Epithelial cell of esophagus (primary cell): ENCODE results near the gene GPR6.

ENCODE experiments used
- DNase-seq: peaks from one replicate; pipeline ENCODE4 v3.0.0; 2010; ENCODE audit warnings: low read depth
- H3K4me3 ChIP-seq: 2 replicates; pipeline ENCODE4 v1.5.1; 2011; ENCODE audit warnings: mild to moderate bottlenecking, low read length, control low read depth
- CTCF ChIP-seq: IDR thresholded peaks from 2 replicates; pipeline ENCODE4 v1.5.1; 2011; ENCODE audit warnings: low read depth, mild to moderate bottlenecking, low read length, control low read depth, inconsistent platforms; ENCODE audit not compliant: insufficient read depth; ENCODE audit errors: missing control alignments

Gene GPR6

GRCh38 chr6:109998159-109998785 lies 20.2 kb downstream of the GPR6 start:
- peak; percentile 5 for DNase-seq
- no peak for TF ChIP-seq CTCF
- no peak overlapping the region for H3K4me3 ChIP-seq

DNA sequence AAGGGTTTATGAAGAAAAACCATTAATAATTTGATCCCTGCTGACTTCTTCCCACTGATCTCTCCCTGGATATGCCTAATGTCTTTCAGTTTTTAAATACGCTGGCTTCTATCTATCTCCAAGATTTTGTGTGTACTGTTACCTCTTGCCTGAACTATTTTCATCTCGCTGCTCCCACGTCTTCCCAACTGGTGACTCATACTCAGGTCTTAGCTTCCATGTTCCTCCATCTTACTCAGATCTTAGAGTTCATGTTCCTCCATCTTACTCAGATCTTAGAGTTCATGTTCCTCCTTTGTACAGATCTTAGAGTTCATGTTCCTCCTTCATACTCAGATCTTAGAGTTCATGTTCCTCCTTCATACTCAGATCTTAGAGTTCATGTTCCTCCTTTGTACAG lies 21.6 kb downstream of the GPR6 start:
- TF ChIP-seq CTCF = no peak
- no peak for DNase-seq
- H3K4me3 ChIP-seq = no peak overlapping the region

DNA sequence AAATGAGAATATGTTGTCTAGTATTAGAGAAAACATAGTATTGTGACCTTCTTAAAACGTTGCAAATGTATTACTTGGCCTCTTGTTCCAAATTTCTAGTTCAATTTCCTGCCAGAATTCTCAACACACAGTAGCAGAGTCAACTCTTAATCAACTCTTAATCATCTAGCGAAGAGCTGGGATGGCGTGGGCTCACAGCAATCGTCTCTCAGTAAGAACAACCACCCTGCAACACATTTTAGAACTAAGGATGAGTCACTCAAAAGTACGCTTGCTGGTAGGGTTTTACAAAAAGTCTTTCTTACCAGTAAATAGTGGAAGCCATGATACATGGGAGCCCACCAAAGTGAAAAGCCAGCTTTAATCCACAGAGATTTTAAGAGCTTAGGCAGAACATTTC lies 24.6 kb downstream of the GPR6 start:
- DNase-seq = no peak
- TF ChIP-seq CTCF = no peak

DNA sequence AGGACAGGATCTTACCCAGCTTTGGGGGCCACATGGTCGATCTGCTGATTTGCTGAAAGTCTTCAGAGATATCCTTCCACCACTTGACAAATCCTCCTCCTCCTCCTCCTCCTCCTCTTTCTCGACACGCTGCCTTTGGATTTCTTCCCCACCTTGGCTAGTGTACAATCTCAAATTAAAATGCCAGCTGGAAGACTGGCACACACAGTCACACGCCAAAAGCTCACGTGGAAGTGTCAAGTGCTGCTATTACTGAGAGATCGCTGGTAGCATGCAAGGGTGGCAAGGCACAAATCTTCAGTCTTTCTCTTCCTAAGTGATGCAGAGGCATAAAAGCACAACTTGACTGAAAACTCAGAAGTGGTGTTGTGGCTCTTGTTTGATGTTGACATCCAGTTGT lies 35.3 kb downstream of the GPR6 start:
- no peak for DNase-seq

More for the DNA sequence above, 24.6 kb downstream of the GPR6 start:
- no peak overlapping the region for H3K4me3 ChIP-seq

DNA sequence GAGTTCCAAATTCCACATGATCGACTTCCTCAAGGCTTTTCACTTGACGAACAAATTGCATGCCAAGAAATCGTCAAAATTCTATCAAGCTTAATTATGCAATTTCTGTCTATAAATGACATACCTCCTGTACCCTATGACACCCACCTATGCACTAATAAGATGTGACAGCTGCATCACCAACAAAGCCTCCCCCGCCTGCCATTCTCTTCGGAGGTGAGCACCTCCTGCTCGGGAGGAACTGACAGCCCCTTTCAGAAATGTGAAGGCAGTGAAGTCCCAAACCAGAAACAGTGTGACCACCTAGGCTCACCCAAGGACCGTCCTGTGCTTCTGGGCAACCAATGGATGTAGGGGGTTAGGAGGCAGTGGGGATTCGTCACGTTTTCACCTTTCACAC lies 37.1 kb downstream of the GPR6 start:
- no peak for TF ChIP-seq CTCF
- DNase-seq = no peak
- H3K4me3 ChIP-seq = no peak overlapping the region

More for the DNA sequence above, 35.3 kb downstream of the GPR6 start:
- no peak for TF ChIP-seq CTCF
- no peak overlapping the region for H3K4me3 ChIP-seq

GRCh38 chr6:110017306-110017705 lies 39.2 kb downstream of the GPR6 start:
- DNase-seq = no peak
- TF ChIP-seq CTCF = no peak
- H3K4me3 ChIP-seq = no peak overlapping the region

- DNase-seq = no peak
- H3K4me3 ChIP-seq = no peak overlapping the region
- no peak for TF ChIP-seq CTCF
Observed at GRCh38 chr6:110017946-110018345, 39.8 kb downstream of the GPR6 start.
